HG03064 (cell line): Measurements from ENCODE around the gene ZNF236.
A peak's percentile ranks its signal among the peaks of the same experiment; 100 is the strongest.
"Not testable (repeated sequence)": the region's sequence is repeated elsewhere in the genome, so short reads cannot be mapped to it uniquely, and the experiment has no call there.

ENCODE experiments used
- ATAC-seq: cut with Tn5 transposase; IDR thresholded peaks from one replicate; pipeline ENCODE4 v1.9.1; 2021; ENCODE audit warnings: low read depth; ENCODE audit not compliant: unreplicated experiment

ZNF236 gene

DNA sequence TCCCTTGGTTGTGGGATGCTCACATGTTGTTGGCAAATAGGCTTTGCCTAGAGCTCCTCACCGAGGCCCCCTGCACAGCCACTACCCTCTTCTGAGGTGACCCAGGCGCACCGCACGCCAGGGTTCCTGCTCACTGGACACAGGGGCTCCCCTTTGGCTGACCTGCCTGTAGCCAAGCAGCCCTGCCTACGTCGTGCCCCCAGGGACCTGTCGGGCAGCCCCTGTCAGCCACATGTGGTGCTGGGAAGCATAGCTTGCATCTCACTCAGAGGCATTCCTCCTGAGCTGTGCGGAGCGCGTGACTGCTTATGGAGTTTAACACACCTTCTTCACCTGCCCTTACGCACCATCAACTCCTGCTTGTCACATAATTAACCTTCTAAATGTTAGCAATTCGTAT is 116.3 kb downstream of the ZNF236 start:
- no peak for ATAC-seq

- no peak for ATAC-seq
Observed at GRCh38 chr18:76941284-76941683, 118.9 kb downstream of the ZNF236 start.

GRCh38 chr18:76943542-76944339 is 121.4 kb downstream of the ZNF236 start:
- ATAC-seq = no peak

DNA sequence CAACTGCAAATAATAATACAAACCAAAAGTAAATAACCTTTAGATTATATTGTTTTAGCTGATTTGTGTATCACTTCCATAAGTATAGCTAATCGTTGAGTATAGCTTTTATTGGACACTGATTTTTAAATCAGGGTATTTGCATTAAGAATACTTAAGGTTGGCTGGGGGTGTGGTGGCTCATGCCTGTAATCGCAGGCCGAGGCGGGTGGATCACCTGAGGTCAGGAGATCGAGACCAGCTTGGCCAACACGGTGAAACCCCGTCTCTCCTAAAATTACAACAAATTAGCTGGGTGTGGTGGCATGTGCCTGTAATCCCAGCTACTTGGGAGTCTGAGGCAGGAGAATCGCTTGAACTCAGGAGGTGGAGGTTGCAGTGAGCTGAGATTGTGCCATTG is 122.0 kb downstream of the ZNF236 start:
- ATAC-seq = not testable (repeated sequence)

DNA sequence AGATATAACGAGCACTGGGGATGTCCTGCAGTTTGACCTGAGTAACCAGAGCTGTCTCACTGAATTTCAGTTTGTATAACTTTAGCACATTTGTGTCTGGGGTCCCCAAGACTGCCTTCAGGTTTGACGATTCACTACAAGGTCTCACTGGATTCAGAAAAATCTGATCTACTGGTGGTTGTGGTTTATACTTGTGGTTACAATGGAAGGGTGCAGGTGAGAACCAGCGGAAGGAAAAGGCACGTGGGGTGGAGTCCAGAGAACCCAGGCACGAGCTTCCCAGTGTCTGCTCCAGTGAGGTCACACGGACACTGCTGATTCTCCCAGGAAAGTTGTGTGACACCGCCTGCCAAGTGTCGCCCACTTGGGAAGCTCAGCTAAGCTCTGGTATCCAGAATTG is 126.0 kb downstream of the ZNF236 start:
- no peak for ATAC-seq

GRCh38 chr18:76951456-76952247 is 129.3 kb downstream of the ZNF236 start:
- no peak for ATAC-seq

DNA sequence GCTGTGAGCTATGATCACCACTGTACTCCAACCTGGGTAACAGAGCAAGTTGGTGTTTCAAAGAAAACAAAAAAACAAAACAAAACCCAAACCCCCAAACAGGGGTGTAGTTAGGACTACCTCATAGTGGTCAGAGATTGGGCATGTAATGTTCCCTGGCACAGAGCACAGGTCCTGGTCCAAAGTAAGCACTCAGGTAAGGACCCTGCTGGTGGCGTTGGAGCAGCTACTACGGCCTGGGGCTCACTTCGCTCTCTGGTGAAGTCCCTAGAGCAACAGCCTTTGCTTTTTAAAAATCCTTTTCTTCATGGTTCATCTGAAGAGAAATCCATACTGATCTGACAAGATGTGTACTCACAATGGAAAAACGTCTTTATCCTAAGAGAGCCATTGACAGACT is 130.4 kb downstream of the ZNF236 start:
- ATAC-seq = no peak

DNA sequence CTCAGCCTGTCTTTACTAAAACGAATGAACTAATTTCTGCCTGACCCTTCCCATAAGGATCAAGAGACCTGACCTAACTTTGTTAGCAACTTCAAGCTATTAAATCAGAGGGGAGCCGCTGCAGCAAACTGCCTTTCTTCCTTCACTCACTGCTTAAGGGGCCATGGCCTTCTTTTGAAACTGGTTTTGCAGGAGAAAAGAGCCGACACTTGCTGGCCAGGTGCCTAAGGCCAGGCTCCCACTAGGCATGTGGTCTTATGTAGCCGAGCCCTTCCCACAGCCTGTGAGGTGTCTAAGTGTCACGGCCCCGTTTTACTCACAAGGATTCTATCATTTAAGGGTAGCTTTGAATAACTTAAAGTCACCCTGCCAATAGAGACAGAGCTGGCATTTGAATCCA is 130.8 kb downstream of the ZNF236 start:
- ATAC-seq = no peak

- ATAC-seq = no peak
Observed at GRCh38 chr18:76953583-76954233, 131.4 kb downstream of the ZNF236 start.

DNA sequence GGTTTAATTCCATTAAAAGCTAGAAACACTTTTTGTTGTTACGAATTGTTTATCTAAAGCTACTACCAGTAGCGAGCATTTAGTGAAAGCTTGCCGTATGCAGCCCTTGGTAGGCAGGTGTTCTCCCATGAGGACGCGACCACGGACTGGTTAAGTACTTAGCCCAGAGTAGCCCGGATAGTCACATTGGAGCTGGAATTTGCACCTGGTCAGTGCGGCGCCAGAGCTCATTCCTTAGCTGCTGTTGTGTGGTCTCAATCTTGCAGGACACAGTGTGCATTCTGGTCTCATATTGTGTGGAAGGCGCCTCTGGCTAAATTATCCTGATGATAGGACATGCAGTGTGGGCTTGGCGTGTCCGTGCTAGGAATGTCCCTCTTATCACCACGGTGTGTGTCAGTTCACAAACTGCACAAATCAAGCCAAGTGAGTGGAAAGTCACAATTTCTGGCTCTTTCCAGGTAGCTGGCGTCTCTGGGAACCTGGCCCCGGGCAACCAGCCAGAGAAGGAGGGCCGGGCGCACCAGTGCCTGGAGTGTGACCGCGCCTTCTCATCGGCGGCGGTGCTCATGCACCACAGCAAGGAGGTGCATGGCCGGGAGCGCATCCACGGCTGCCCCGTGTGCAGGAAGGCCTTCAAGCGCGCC is 133.3 kb downstream of the ZNF236 start:
- no peak for ATAC-seq

GRCh38 chr18:76956648-76957047 is 134.3 kb downstream of the ZNF236 start:
- ATAC-seq = no peak

DNA sequence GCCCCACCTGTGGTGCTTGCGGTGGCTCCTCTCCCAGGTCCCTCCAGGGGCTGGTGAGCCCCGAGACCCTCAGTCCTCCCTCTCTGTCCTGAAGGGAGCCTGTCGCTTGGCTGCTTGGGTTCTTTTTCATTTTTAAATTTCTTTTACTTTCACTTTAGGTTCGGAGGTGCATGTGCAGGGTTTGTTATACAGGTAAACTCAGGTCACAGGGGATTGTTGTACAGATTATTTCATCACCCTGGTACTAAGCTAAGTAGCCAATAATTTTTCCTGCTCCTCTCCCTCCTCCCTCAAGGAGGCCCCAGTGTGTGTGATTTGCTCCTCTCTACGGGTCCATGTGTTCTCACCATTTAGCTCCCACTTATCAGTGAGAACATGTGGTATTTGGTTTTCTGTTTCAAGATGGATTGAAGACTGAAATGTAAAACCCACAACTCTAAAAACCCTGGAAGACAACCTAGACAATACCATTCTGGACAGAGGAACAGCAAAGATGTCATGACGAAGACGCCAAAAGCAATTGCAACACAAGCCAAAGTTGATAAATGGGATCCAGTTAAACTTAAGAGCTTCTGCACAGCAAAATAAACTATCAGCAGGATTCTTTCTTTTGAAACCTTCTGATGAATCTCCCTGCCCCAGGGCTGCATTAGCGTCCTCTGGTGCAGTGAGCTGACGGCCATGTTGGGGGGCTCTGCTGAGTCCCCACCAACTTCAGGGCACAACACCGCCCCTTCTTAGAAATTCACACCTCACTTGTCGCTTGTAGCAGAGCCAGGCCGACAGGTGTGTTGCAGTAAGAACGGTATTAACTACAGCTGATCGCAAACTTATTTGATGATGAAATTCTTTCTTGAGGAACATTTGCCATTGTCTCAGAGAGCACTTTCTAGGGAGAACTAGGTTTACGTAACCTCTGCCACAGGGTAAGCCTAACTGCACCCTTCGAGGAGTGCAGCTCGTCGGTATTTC is 135.3 kb downstream of the ZNF236 start:
- no peak for ATAC-seq

DNA sequence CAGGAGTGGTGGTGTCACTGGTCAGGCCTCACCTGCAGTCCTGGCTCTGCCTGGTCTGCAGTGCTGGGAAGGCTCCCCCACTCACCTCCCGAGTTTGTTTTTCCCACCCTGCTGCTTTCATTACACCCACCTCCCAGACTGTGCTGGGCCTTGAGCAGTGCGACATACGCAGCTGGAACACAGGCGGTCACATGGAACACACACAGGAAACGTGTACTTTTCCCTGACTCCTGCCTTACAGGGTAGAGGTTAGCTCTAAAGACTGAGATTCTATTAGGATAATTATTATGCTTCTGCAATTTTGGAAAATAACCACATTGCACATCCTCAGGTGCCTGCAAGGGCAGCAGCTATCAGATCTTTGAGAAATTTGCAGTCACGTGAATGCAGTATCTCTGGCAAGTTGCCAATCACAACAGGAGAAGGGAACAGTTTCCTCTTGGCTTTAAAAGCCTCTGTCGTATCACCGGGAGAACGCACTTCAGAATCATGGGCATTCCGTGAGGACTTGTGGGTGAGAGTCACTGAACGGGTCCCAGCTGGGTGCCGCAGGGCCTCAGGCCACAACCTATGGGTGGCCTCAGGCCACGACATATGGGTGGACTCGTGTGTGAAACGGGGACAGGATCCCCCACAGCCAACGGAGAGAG is 136.5 kb downstream of the ZNF236 start:
- ATAC-seq = no peak

- no peak for ATAC-seq
Observed at GRCh38 chr18:76959605-76960004, 137.2 kb downstream of the ZNF236 start.

DNA sequence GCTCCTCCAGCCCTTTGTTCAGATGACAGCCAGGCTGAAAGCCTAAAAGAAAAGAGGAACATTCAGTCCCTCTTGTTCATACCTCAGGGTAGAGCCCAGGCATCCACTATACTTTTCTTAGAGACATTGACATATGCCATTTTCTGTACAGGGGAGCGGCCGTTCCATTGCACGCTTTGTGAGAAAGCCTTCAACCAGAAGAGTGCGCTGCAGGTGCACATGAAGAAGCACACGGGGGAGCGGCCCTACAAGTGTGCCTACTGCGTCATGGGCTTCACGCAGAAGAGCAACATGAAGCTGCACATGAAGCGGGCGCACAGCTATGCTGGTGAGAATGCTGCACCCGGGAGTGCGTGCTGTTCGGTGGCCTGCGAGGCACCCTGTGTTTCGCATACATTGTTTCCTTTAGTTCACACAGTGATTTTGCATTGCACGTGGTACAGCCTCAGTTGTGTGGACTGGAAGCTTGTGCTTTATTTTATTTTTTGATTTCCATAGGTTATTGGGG is 138.2 kb downstream of the ZNF236 start:
- ATAC-seq = no peak

DNA sequence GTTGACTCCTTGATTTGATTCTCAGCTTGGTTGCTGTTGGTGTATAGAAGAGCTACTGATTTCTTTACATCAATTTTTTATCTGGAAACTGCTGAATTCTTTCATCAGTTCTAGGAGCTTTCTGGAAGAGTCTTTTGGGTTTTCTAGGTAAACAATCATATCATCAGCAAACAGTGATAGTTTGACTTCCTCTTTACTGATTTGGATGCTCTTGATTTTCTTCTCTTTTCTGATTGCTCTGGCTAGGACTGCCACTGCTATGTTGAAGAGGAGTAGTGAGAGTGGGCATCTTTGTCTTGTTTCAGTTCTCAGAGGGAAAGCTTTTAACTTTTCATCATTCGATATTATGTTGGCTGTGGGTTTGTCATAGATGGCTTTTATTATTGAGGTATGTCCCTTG is 140.5 kb downstream of the ZNF236 start:
- ATAC-seq = no peak

DNA sequence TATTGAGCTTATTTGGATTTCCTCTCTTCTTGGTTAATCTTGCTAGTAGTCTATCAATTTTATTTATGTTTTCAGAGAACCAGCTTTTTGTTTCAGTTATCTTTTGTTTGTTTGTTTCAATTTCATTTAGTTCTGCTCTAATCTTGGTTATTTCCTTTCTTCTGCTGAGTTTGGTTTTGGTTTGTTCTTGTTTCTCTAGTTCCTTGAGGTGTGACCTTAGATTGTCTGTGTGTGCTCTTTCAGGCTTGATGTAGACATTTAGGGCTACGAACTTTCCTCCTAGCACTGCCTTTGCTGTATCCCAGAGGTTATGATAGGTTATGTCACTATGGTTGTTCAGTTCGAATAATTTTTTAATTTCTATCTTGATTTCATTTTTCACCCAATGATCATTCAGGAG is 141.6 kb downstream of the ZNF236 start:
- ATAC-seq = peak; percentile 51

- ATAC-seq = peak; percentile 71
Observed at GRCh38 chr18:76965555-76966151, 143.3 kb downstream of the ZNF236 start.

DNA sequence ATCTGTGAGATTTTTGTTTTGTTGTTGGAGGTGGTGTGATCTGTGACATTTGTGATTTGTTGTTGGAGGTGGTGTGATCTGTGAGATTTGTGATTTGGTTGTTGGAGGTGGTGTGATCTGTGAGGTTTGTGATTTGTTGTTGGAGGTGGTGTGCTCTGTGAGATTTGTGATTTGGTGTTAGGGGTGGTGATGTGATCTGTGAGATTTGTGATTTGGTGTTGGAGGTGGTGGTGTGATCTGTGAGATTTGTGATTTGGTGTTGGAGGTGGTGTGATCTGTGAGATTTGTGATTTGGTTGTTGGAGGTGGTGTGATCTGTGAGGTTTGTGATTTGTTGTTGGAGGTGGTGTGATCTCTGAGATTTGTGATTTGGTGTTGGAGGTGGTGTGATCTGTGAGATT is 144.9 kb downstream of the ZNF236 start:
- ATAC-seq = not testable (repeated sequence)
